DMS53 treated with DMSO at 0.1 percent for 48 hours (cell line): ENCODE results near the gene NAPB.
A peak's percentile ranks its signal among the peaks of the same experiment; 100 is the strongest.

ENCODE experiments used
- DNase-seq: peaks from one replicate; lab custom pipeline; 2025; ENCODE audit not compliant: unreplicated experiment; lab: John Stamatoyannopoulos, UW

The NAPB gene

DNA sequence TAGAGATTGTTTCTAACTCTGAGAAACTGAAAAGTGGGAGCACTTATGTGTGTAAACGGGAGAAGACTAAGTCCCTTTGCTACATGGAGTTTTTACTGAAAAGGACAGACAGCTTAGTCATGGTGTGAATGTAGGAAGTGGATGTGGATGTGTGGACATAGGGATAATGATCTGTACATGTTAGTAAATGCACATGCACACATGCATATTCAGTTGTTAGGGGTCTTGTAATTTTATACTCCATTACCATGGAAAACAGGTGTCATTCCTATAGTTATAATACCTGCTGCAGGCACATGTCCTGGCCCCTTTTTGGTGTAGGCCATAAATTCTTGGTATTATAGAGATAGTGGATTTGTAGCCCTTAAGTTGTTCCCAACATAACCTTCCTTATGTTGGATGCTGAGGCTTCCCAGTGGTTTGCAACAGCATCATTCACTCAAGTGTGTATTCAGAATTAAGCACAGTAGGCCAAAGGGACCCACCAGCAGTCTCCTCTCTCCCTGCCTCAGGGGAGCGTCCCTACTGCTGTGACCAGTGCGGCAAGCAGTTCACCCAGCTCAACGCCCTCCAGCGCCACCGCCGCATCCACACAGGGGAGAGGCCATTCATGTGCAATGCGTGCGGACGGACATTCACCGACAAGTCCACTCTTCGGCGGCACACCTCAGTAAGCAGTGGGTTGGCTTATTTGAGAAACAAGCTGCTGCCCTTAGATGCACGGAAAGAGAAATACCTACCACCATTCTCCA is 52.0 kb downstream of the NAPB start:
- no peak for DNase-seq

DNA sequence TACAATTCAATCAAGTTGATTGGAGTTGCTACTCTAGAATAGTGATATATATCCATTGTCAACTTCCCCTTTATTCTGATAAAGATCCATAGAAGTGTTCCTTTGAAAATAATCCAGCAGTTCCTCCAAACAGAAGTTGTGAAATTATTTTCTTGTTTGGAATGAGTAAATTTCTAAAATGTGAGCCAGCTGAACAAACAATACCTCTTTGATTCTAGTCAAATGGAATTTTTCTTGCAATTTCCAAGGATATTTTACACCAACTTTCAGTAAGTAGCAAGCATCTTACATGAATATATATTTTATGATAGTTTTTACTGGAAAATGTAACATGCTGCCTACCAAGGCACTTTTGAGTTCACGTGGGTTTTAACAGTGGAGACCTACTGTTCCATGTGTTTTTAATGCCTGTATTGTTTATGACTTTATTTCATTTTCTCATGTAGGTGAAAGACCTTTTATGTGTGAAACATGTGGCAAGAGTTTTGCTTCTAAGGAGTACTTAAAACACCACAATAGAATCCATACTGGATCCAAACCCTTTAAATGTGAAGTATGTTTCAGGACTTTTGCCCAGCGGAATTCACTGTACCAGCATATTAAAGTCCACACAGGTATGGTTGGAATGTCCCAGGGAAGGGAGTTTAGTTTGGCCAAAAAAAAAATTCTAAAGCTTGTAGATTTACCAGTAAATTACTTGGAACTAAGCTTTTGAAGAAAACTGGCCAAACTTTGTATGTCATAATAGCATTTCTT is 52.8 kb downstream of the NAPB start:
- no peak for DNase-seq

DNA sequence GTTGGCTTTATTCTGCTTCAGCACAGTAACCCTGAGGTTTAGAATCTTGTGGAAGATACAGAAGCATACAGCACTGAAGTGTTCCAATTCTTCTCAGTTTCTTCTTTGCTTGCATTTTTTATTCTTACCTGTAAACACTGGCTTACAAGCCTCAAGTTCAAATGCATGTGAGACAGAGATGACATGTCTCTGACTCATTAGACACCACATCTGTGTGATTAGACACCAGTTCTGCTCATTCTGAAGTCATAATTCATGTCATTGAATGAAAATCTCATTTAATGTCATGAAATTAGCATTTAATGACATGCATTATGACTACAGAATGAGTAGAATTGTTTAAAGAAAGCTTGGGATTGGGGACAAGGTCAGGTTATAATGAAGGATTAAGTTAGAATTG is 53.5 kb downstream of the NAPB start:
- no peak for DNase-seq

DNA sequence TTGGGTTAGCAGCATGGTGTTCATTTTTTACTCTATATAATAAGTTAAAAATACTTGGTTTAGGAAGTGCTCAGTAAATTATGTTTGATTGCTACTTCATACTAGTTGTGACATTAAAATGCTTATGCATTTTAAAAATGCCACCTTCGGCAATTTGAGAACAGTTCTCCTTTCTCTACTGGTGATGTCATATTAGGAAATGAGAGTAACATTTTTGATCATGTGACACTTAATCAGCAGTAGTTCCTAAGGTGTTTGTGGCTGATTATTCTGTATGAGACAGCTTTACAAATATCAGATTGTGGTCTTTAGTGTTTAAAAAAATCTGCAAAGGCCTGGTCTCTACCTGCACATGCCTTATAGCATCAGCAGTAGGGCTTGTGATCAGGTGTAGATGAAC is 54.9 kb downstream of the NAPB start:
- no peak for DNase-seq

DNA sequence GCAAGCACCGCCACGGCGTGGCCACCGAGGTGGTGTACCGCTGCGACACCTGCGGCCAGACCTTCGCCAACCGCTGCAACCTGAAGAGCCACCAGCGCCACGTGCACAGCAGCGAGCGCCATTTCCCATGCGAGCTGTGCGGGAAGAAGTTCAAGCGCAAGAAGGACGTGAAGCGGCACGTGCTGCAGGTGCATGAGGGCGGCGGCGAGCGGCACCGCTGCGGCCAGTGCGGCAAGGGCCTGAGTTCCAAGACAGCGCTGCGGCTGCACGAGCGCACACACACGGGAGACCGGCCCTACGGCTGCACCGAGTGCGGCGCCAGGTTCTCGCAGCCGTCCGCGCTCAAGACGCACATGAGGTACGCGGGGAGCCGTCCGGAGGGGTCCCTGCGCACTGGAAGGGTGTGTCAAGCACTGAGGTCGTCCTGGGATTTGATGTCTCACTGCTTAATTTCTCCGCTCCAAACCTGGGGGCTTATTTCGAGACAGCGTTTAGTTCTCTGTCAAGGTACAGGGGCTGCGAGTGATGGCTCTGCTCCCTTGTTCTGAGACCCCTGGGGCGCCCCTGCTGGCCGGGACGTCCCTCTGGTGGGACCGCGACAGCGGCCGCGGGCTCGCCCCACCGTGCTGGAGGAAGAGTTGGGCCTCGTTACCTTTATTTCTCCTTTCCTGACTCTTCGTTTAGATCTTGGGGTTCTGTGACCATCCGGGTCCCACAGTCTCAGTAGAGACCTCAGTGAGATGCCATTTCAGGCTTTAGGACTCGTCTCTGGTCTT is 55.7 kb downstream of the NAPB start:
- no peak for DNase-seq

DNA sequence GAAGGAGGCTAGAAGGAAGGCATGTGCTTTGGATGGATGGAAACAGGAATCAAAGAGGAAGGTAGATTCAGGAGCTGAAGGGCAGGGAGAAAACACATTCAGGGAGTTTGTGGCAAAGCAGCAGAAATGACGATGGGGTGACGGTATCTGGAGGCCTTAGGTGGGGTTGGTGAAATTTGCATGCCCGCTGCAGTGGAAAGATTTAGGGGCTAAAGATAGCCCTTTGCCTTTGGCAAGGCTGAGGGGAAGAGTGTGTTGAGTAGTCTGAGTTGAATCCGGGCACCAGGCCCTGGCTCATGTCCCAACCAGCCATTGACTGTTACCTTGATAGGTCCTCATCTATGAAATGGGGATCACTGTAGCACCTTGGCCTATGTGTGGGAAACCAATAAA is 58.0 kb downstream of the NAPB start:
- no peak for DNase-seq

DNA sequence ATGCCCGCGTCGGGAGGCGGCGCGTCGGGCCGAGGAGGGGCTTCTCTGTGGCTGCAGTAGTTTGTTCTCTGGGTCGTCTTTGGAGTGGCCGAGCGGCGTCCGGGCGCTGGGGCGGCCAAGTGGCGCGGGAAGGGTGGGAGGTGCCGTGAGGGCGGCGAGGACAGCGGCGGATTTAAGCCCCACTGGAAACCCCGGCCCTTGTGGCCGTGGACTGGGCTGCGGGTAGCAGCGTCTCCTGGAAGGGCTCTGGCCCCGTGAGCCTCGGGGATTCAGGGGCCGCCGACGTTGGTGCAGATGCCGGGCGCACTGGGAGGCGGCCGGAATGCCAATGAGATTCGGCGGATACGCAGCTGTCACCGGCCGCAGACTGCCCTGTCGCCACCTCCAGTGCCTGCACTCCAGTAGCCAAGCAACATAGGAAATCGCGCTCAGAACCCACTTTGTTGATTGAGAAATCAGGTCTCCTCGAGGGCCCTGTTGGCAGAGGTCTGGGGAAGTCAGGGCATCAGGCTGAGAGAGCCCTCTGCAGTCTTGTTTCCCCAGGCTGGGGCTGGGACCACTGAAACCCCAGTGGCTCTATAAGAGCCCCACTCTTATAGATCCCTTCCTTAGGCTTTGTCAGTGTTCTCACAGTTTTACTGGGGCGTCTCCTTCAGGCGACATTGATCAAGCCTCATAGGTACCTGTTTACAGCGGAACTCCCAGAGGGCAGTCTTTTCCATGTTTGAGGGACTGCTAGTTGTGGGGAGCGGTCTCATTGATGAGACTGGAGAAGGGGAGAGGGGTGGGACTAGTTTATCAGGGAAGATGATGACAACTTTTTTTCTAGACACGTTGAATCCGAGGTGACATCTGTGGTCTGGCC is 58.7 kb downstream of the NAPB start:
- peak; percentile 11 for DNase-seq

DNA sequence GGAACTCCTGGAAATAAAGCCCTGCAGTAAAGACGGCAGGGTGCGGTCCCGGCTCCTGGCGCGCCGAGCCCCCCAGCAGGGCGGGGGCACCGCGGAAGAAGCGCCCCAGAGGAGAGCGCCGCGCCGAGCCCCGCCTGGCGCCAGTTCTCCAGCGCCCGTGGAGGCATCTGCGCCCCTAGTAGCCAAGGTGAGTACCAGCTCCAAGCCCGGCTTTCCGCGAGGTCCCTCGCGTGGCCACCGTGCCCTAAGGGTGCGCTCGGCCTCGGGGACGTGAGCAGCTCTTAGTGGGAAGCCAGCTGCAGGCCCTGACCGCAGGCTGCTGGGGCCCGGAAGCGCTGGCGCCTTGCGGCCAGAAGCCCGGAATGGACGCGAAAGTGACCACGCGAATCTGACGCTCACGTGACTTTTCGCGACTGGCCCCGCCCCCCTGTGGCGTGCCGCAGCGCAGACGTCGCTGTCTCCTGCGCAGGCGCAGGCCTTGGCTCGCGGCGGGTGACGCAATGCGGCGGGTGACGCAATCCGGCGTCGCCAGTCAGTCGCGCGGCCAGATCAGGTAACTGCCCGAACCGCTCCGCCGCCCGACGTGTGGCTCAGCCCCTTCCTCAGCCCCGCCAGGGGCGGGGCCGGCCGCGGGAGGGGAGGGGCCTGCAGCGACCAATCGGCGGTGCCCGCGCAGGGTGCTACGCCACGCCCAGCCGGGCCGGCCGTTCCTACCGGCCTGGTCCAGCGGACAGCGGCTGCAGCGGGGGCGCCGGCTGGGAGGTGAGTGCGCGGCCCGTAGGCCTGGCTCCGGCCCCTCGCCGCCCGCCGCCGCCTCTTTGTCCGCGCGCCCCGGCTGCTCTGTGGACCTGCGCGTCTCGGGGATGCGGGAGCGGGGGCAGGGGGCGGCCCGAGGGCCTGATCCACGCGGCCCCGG is 59.6 kb downstream of the NAPB start, which contains the start of gene GZF1:
Gene GZF1, plus strand, starts transcription at position 707 of the 916 bp plus-strand sequence. CDS start 2,202 bp downstream, outside the sequence.
- DNase-seq = peak; percentile 96

DNA sequence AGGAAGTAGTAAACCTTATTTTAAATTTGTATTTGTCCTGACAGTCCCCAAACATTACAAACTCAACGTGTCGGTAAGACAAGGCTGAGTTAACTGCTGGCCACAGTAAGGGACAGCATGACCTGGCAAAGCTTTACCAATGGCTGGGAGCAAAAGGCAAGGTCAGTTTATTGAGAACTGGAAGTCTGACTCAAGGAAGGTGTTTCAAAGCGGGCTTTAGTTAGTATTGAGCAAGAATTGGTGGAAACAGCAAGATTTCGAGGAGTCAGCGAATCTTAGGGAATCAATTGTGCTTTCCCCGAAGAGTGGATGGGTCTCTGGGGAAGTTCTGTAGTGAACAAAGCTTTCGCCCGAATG is 60.2 kb downstream of the NAPB start:
- DNase-seq = peak; percentile 37

DNA sequence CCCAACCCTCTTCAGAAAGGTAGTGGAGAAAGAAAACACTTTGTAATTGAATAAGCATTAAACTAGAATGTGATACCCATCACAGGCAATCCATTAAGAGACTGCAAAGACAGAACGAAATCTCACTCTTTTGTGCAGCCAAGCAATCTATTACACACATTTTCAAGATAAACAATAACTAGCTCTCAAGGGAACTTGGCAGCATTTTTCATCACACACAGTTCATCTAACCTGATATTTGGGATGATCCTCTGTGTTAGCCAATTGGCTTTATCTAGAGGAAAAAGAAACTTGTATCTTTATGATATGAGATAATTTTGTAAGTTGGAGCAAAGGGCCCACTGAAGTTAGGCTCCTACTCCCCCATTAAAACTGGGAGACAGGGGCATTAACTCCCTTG is 60.8 kb downstream of the NAPB start:
- no peak for DNase-seq

DNA sequence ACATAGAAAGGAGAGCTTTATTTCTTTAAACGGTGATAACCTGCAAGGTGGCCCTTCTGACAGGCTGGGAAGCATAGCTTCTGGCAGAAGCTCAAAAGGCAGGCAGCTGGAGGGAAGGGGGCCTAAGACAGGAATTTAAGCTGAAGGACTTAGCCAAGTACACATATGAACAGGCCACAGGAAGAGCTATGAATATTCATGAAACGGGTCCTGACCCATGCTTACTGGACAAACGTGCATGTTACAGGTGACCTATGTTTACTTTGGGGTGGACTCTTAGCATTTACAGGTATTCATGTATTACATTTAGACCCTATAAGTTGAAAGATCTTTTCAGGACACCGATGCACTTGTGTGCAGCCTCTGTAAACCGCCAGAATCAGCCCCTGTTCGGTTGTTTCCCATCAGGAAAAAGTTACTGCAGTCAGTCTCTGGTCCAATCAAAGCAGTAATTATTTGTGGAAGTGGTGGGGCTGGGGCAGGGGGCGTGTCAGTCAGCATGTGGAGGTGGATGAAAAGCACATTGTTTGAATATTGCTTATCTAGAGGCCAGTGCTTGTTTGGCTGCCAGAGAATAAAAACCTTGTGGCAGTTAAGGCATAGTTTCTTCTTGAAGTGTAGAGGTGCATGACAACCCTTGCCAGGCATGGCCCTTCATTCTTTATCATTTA is 62.2 kb downstream of the NAPB start:
- DNase-seq = no peak

DNA sequence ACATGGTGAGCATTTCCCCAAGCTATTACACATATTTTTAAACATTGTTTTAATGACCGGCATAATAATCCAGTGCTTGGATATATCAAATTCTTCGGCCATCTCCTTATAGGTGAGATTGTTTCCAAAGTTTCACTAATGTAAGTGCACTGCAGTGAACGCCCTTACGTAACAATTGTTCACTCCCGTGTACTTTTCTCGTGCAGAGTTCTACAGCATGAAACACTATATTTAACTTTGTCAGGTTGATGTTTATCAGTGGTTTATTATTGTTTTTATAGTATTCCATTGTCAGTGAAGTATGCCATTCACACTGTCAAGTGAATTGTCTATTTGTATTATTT is 62.8 kb downstream of the NAPB start:
- no peak for DNase-seq

DNA sequence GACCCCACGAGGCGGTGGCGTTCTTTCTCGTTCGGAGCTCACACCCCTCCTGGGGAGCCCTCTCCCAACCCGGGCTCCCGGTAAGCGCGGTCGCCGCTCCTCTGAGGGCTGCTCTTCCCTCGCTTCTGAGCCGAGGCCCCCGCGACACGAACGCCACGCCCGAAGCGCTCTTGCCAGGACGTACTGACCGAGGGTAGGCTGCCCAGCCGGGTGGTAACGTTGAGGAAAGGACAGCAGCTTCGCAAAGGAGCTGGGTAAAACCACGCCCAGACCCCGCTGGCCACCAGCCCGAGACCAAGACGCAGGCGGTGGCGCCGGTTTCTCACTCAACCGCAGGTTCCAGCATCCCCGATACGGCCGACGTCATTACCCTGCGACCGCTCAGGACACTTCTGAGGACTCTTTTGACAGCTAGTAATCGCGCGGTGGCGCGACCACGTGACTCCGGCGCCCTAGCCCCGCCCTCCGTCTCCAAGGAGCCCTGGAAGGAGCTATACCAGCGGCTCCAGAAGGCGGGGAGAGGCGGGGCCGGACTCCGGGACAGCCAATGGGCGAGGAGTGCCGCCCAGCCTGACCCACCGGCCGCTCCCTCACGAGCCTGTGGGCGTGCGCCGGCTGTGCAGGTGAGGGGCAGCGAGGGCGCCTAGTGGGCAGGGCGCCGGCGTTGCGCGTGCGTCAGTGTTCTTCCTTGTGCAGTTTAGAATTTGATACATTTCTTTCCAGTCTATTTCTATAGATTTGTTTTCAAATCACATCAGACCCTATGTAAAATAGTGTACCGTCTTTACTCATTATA is 63.3 kb downstream of the NAPB start:
- DNase-seq = peak; percentile 96

DNA sequence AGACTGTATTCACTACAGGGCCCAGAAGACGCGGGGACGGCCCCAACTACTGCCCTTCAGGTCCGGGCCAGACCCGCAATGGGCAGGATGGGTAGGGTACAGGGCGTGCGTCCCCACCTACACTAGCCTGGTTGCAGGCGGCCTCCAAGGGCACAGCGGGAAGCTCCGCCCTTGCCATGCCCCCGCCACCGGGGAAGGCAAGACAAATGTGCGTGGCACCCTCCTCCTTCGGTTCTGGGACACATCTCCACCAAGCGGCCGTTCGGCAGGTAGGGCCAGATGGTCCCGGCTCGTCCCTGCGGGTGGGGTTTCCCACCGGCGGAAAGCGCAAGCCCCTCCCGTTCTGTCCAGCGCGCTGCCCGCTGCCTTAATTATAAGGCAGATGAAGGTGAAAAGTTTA is 65.1 kb downstream of the NAPB start:
- no peak for DNase-seq

DNA sequence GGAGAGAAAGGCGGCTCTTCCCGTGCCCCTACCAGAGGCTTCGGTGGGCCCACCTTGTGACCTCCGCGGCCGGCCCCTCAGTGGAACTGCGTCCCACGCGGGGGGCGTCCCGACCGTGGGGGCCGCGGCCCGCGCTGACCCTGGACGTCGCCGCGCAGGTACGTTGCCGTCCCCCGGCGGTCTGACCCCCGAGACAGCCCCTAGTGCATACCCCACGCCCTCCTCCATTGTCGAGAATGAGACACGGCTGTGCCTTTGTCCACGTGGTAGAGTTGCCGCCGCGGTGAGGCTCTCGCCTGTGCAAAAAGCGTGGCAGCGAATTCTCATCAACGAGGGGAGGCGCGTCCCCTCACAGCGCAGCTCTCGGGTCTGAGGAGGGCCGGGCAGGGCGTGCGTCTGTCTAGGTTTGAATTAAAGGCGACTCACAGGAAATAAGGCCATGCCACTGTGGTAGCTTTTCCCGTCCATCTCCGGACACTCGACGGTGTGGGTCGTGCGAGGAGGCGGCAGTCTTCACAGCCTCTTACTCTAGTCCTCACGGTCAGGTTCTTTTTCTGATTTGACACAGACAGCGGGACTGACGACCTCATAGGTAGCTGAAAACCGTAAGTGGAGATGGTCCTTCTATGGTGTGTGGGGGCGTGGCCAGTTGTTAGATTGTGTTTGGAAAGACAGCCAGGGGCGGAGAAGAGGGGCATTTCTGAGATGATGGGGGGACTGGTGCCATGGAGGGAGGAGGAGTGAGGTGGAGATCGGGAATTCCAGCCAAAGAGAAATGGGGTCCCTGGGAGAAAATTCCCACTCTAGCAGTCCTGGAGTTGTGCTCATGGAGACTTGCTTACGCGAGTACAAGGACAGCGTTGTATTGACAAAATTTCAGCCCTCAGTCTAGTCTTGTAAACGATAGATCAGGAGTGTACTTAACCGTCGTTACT is 70.1 kb downstream of the NAPB start:
- peak; percentile 39 for DNase-seq

DNA sequence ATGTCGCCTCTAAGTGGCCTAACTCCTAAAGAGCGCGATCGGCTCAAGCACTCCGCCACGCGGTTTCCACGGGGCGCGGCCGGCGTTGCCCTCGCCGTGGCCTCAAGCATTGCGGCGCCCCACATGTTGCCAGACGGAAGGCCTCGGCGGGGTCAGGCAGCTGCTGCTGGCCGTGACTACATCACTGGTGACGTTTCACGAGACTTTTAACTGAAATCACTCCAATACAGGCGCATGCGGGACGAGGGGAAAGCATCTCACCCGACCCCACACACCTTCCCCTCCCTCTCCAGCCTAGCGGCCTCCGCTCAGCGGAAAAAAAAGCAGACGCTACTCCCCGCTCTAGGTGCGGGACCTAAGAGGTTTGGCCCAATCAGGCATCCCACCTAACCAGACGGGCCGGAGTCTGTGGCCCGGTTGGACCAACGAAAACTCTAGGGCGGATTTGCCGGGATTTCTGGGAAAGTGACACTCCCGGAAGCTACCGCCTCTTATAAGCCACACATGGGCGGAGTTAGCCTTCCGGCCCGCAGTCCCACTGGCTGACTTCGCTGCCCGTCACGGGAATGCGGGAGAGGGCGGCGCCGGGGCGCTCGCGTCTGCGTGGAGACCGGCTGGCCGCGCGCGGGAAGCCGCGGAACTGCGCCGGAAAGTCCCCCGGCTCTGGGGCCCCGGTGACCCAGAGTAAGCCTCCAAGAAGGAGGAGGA is 70.9 kb downstream of the NAPB start, which contains the start of gene NXT1:
Gene NXT1, plus strand, starts transcription at position 596 of the 708 bp plus-strand sequence. CDS start 3,251 bp downstream, outside the sequence.
- DNase-seq = peak; percentile 98
